Lower leg skin (tissue), 3 donors: Measurements from ENCODE around the gene NAV1.

ENCODE experiments used
- POLR2A ChIP-seq, 2 donors: fragments of 450-650 bp; IDR thresholded peaks; one replicate each; pipeline ENCODE4 v1.6.1; 2016 to 2017; ENCODE audit warnings: antibody characterized with exemption in 2 of 2, mild to moderate bottlenecking in 1 of 2, moderate library complexity in 1 of 2
- TF ChIP-seq, protein P1 (sequence below), 3 donors: fragments of 450-650 bp; IDR thresholded peaks; one replicate each; pipeline ENCODE4 v1.5.1; 2016; ENCODE audit warnings: antibody characterized with exemption in 3 of 3, mild to moderate bottlenecking in 3 of 3, moderate library complexity in 2 of 3

DNA sequence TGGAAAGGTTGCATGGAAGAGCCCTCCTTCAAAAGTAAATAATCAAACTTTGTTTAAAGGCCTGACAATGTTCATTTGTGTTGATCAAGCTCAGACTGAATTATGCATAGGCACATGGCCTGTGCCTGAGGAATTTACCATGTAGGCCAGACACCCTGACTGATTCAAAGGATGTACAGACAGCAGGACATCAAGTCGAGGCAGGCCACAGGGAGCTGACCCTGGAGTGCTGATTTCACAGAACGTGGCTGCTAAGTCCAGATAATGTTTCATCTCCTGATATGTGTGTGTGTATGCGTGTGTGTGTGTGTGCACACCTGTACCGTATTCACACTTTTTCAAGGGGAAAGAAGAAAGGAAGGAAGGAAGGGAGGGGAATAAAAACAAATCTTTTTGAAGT lies 34.1 kb downstream of the NAV1 start:
- TF ChIP-seq POLR2A (IDR thresholded peaks at IDR 0.05), result no peak
- TF ChIP-seq, protein P1, sequence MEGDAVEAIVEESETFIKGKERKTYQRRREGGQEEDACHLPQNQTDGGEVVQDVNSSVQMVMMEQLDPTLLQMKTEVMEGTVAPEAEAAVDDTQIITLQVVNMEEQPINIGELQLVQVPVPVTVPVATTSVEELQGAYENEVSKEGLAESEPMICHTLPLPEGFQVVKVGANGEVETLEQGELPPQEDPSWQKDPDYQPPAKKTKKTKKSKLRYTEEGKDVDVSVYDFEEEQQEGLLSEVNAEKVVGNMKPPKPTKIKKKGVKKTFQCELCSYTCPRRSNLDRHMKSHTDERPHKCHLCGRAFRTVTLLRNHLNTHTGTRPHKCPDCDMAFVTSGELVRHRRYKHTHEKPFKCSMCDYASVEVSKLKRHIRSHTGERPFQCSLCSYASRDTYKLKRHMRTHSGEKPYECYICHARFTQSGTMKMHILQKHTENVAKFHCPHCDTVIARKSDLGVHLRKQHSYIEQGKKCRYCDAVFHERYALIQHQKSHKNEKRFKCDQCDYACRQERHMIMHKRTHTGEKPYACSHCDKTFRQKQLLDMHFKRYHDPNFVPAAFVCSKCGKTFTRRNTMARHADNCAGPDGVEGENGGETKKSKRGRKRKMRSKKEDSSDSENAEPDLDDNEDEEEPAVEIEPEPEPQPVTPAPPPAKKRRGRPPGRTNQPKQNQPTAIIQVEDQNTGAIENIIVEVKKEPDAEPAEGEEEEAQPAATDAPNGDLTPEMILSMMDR (IDR thresholded peaks at IDR 0.05), result no peak
